ENCODE measurements around the gene ASTN2. TPM values are rescaled to one million over a fixed set of nuclear protein-coding genes. Genes with fewer than 3 reads are reported as not detected.
A peak's percentile ranks its signal among the peaks of the same experiment; 100 is the strongest.

ASTN2 gene
- total RNA-seq, 1 donor from 2014 or later = 15.9 TPM

GRCh38 chr9:117091529-117091928 lies 323.3 kb downstream of the ASTN2 start:
- Mint-ChIP-seq H3K4me3 (no peak overlapping the region), H3K4me1 (ENCODE audit: unreplicated experiment) (peaks cover 17% of the 10 kb centered on the region), H3K27ac (no peak overlapping the region), H3K9me3 (no peaks in the 10 kb centered on the region), H3K36me3 (no peaks in the 10 kb centered on the region), H3K27me3 (peaks cover 3% of the 10 kb centered on the region)
- DNase-seq (ENCODE audit: extremely low spot score, unreplicated experiment) = no peak
- TF ChIP-seq, protein P1, sequence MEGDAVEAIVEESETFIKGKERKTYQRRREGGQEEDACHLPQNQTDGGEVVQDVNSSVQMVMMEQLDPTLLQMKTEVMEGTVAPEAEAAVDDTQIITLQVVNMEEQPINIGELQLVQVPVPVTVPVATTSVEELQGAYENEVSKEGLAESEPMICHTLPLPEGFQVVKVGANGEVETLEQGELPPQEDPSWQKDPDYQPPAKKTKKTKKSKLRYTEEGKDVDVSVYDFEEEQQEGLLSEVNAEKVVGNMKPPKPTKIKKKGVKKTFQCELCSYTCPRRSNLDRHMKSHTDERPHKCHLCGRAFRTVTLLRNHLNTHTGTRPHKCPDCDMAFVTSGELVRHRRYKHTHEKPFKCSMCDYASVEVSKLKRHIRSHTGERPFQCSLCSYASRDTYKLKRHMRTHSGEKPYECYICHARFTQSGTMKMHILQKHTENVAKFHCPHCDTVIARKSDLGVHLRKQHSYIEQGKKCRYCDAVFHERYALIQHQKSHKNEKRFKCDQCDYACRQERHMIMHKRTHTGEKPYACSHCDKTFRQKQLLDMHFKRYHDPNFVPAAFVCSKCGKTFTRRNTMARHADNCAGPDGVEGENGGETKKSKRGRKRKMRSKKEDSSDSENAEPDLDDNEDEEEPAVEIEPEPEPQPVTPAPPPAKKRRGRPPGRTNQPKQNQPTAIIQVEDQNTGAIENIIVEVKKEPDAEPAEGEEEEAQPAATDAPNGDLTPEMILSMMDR (conservative IDR thresholded peaks at IDR 0.05) = no peak

DNA sequence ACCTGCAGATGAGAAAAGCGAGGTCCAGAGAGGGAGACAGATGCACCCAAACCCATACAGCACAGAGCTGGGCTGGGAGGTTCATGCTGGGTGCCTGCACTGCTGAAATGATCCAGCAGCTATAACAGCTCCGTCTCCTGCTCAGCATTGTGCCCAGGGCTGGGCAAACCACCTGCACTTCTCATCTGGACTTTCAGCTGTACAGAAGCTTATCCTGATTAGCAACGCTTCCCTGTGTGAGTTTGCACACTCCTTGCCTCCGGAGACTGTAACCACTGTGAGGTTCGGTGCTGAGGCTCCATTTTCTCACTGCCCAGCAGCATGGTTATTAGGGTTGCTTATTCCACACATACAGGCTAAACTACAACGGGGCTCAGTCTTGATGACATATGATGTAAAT lies 326.1 kb downstream of the ASTN2 start:
- DNase-seq (ENCODE audit: extremely low spot score, unreplicated experiment) = no peak
- Mint-ChIP-seq H3K9me3 (no peaks in the 10 kb centered on the region), H3K4me1 (ENCODE audit: unreplicated experiment) (peaks cover 11% of the 10 kb centered on the region), H3K4me3 (no peak overlapping the region), H3K27me3 (peaks cover 3% of the 10 kb centered on the region), H3K36me3 (no peaks in the 10 kb centered on the region), H3K27ac (no peak overlapping the region)
- TF ChIP-seq, protein P1 (conservative IDR thresholded peaks at IDR 0.05) = no peak

DNA sequence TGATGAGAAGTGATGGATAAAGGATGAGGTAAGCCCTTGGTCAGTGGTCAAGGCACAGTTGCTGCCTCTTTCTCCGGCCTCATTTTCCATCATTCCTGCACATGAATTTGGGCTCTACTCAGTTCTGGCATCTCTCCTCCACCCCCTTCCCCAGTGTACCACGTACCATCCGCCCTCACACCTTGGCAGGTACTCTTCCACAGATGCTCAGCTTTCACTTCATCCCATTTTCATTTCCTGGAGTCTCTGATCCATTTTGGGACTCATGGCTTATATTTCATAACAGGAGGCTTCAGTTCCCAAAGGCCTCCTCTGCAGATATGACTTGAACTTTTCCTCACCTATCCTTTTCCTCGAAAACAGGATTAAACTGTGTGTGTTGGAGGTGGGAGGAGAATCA lies 326.7 kb downstream of the ASTN2 start:
- no peak overlapping the region for H3K4me3 Mint-ChIP-seq
- H3K4me1 Mint-ChIP-seq (ENCODE audit: unreplicated experiment) = peaks cover 7% of the 10 kb centered on the region
- H3K27me3 Mint-ChIP-seq = peaks cover 9% of the 10 kb centered on the region
- H3K9me3 Mint-ChIP-seq = no peaks in the 10 kb centered on the region
- no peak for DNase-seq (ENCODE audit: extremely low spot score, unreplicated experiment)
- H3K27ac Mint-ChIP-seq = no peak overlapping the region
- no peaks in the 10 kb centered on the region for H3K36me3 Mint-ChIP-seq
- TF ChIP-seq, protein P1 (conservative IDR thresholded peaks at IDR 0.05) = no peak

DNA sequence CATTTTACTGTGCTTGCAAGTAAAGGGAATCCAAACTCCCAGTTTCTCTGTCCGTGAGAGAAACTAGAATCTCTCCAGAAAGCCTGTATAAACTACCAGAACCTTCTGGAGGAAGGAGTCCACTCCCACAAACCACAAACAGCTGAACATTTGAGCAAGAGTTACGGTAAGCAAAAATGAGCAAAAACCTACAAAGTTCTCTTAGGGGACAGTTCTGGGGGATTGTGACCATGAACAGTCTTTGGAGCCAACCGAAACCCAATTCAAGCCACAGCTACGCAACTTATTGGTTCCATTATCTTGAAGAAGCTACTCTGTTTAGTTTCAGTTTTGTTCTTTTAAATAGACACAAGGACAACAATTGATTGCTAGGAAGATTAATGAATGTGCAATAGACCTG lies 330.6 kb downstream of the ASTN2 start:
- Mint-ChIP-seq H3K36me3 (no peaks in the 10 kb centered on the region), H3K4me1 (ENCODE audit: unreplicated experiment) (no peaks in the 10 kb centered on the region), H3K27me3 (peaks cover 25% of the 10 kb centered on the region), H3K27ac (no peak overlapping the region), H3K9me3 (no peaks in the 10 kb centered on the region), H3K4me3 (no peak overlapping the region)
- no peak for DNase-seq (ENCODE audit: extremely low spot score, unreplicated experiment)
- TF ChIP-seq, protein P1 (conservative IDR thresholded peaks at IDR 0.05) = no peak

- TF ChIP-seq, protein P1 (conservative IDR thresholded peaks at IDR 0.05) = no peak
- Mint-ChIP-seq H3K9me3 (no peaks in the 10 kb centered on the region), H3K27ac (peak overlapping the region; percentile 5), H3K4me3 (peak overlapping the region; percentile 53), H3K36me3 (no peaks in the 10 kb centered on the region), H3K27me3 (peaks cover 25% of the 10 kb centered on the region), H3K4me1 (ENCODE audit: unreplicated experiment) (no peaks in the 10 kb centered on the region)
- no peak for DNase-seq (ENCODE audit: extremely low spot score, unreplicated experiment)
Observed at GRCh38 chr9:117083559-117083958, 331.3 kb downstream of the ASTN2 start.
